Kasumi-1 (cell line): ENCODE data around the gene ZBTB7B.

Source experiments
- DNase-seq, 2 experiments: peaks; one replicate each; lab custom pipeline; 2025; lab: John Stamatoyannopoulos, UW

ZBTB7B gene

GRCh38 chr1:155061381-155062150, 59.0 kb downstream of the ZBTB7B start:
- DNase-seq: peak; percentile 65 to 76

GRCh38 chr1:155062151-155062686, 59.6 kb downstream of the ZBTB7B start:
- DNase-seq: no peak

GRCh38 chr1:155062702-155063411, 60.3 kb downstream of the ZBTB7B start:
- DNase-seq: no peak

GRCh38 chr1:155063550-155064110, 61.0 kb downstream of the ZBTB7B start, which contains the start of gene EFNA4:
Gene EFNA4, plus strand, starts transcription at chr1:155063740. Its CDS starts 84 bp downstream, at chr1:155063824.
- peak; percentile 95 to 97 for DNase-seq

GRCh38 chr1:155064111-155064831, 61.7 kb downstream of the ZBTB7B start:
- peak; percentile 33 to 38 for DNase-seq

GRCh38 chr1:155064832-155065429, 62.3 kb downstream of the ZBTB7B start:
- DNase-seq: no peak

GRCh38 chr1:155066777-155067176, 64.2 kb downstream of the ZBTB7B start:
- DNase-seq: no peak
